Uterus (tissue), 2 donors: ENCODE data around the gene RAD51B.

Experiments used
- CTCF ChIP-seq, 4 experiments: fragments of 200-600 bp in 2 of 4; fragments of 450-650 bp in 2 of 4; sonication (generic) in 2 of 4; IDR thresholded peaks; one replicate each; pipeline ENCODE4 v1.5.1; 2016 to 2019; ENCODE audit warnings: antibody characterized with exemption in 4 of 4, mild to moderate bottlenecking in 2 of 4, moderate library complexity in 1 of 4
- POLR2A ChIP-seq, 2 donors: fragments of 450-650 bp; IDR thresholded peaks; one replicate each; pipeline ENCODE4 v1.6.1; 2016; ENCODE audit warnings: antibody characterized with exemption in 2 of 2, mild to moderate bottlenecking in 1 of 2, moderate library complexity in 1 of 2

GRCh38 chr14:68106905-68107304 is 287.3 kb downstream of the RAD51B start:
- TF ChIP-seq CTCF (IDR thresholded peaks at IDR 0.05) (no peak), POLR2A (IDR thresholded peaks at IDR 0.05) (no peak)
